Measurements from ENCODE around the gene SLC8B1.

Gene SLC8B1

DNA sequence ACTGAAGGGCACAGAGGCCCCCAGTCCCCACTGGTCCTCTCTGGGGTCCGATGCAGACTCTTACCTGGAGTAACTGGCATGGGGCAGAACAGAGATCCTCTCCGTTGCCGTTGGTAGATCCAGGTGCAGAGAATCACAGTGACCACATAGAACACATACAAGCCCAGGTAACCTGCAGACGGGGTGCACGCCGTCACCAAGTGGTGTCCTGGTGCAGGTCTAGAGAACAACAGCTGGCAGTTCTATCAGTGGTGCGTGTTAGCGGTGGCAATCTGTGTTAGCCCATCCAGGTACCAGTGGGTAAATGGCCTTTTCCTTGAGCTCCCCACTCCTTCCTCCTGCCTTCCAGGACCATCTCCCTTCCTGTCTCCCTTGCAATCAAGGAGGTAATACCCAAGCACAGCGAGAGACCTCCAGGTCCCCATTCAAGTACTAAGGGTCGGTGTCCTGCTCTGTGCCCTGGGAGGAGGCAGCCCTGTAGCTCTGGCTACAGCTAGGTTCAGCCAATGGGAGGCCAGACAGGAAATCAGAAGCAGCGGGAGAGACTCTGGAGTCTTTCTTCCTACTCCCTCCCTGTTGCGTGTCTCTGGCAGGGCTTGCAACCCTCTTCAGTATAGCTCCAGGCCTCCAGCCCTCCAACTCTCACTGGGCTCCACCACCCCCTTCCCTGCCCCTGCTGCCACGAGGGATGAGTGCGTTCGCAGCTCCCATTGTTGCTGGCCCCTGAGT is 15.8 kb downstream of the SLC8B1 start:
- no peak for DNase-seq

DNA sequence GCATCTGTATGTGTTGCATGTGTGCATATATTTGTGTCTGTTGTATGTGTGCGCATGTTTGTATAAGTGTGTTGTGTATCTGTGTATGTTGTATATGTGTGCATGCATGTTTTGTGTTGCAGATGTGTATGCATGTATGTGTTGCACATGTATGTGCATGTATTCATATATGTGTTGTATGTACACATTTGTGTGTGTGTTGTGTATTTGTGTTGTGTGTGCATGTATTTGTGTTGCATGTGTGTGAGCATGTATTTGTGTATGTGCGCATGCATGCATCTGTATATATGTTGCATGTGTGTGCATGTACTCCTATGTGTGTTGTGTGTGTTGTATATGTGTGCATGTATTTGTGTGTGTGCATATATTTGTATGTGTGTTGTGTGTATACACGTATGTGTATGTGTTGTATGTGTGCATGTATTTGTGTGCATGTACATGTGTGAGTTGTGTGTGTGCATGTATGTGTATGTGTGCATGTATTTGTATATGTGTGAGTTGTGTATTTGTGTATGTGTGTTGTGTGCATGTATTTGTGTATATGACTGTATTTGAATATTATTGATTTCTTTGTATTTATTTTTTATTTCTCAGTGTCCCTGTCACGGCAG is 16.8 kb downstream of the SLC8B1 start:
- no peak for DNase-seq

DNA sequence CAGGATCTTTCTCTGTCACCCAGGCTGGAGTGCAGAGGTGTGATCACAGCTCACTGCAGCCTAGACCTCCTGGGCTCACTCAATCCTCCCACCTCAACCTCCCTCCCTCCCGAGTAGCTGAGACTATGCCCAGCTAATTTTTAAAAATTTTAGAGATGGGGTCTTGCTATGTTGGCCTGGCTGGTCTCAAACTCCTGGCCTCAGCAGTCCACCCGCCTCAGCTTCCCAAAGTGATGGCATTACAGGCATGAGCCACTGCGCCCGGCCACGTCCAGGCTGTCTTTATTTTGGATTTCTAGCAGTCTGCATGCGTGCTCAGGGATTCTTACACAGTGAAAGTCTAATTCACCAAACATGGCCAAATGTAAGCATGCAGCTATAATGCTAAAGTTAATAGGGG is 17.8 kb downstream of the SLC8B1 start:
- DNase-seq: no peak

DNA sequence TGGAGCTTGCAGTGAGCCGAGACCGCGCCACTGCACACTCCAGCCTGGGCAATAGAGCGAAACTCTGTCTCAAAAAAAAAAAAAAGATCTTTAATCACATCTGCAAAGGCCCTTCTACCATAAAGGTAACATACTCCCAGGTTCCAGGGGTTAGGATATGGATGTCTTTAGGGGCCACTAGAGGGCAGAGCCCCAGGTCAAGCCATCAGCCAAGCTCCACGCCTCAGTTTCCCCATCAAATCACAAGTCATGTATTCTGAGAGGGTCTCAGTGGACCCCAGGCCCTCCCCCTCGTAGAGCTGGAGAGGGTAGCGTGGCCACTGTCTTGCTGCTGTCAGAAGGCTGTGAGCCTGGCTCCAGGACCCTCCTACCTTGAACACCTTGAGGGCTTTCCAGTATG is 18.8 kb downstream of the SLC8B1 start:
- no peak for DNase-seq

DNA sequence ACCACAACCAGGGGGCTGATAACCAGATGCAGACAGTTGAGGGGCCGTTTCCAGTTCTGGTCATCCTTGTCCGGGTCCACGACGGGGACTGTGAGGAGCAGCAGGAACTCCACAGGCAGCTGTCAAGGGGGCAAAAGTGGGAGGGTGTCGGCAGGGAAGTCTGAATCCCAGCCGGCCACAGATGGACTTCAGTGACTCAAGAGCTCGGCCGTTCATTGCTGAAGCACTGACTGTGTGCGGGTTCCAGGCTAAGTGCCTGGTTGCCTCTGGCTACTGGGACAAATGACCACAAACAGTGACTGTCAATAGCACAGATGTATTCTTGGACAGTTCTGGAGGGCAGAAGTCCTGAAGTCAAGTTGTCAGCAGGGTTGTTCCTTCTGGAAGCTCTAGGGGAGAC is 19.6 kb downstream of the SLC8B1 start:
- no peak for DNase-seq

DNA sequence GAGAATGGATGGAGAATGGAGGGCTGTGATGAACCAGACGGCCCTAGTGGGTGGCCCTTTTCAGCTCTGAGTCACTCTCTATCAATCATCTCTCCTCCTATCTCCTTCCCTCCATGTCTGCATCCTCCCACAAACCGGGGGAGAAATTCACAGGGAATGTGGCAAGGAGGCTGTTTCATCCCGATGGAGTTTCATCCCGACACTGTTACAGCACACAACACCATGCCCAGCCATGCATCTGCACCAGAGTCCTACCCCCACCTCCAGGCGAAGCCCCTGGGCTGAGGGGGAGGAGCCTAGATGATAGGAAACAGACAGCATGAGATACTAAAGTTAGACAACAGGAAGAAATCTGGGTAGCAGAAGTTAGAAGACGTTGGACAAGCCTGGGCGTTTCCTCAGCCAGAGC is 20.8 kb downstream of the SLC8B1 start:
- peak; percentile 85 for DNase-seq

DNA sequence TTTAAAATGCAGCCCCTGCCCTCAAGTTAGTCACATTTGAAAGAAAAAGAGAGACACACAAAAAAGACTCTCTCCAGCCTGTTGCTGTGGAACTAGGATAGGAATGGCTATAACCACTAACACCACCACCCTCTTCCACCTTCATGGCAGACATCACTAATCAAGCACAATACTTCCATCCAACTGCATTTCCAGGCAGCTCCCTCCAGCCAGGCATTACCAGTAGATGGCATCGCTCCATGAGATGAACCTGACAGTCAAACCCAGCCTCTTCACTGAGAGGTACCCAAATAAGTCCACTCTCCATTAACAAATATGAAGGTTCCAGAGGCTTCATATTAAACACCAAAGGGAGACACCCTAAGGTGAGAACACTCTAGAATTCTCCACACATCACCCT is 24.4 kb downstream of the SLC8B1 start:
- no peak for DNase-seq

DNA sequence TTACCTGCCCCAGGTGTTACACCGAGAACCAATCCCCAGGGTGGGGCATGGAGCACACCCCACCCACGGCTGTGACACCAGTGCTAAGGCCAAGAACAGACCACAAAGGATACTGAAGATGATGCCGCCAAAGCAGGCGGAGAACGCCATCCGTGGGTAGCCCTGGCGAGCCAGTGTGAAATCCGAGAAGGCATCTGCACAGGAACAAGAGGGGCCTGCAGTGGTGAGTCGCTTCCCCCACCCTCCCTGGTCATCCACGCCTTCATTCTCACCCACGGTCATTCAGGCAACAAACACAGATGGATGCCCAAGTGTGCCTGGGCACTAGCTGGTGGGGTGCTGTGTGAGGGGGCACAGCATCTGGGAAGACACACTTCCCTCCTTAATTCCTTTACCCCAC is 28.5 kb downstream of the SLC8B1 start:
- DNase-seq: no peak

DNA sequence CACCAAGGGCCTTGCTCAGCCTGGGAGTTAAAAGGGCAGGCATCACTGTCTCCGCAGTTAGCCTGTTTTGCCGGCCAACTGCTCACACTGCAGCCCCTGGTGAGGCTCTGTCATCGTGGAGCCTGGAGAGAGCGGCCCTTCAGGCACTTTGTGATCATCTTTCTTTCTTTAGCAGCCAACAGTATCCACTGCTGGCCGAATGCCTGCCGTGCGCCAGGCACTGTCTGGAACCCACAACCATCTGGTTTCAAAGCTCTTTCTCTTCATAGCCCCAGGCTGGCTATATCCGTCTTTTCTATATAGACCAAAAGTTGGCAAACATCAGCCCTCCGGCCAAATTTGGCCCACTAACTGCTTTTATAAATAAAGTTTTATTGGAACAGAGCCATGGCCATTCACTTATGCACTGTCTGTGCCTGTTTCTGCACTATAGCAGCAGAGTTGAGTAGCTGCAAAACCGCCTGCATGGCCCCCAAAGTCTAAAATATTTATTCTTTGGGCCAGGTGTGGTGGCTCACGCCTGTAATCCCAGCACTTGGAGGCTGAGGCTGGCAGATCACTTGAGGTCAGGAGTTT is 29.5 kb downstream of the SLC8B1 start:
- DNase-seq: no peak

DNA sequence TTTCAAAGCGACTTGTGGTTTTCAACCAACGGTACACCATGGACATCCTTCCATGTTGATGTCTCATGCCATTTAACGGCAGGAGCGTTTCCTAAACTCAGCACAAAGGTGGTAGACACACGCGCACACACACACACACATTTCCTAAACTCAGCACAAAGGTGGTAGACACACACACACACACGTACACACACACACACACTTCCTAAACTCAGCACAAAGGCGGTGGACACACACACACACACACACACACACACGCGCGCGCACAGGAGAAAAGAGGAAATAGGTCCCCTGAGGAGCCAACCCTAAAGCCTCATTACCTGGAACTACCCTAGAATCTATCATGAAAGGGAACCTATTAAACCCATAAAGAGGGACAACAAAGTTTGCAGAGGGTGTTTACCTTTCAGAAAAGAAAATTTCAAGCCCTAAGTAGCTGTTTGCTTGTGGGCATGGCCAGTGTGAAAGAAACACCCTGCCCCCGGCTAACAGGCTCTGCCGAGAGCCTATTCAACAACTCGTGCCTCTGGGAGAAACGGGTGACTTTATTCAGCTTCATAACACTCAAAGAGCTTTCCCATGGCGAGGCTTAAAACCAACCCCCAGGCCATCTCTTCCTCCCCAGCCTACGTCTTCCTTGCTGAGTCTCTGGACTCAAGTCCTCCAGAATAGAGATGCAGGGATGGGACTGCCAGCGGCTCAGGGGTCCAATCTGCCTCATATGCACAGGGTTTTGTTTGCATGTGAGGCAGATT is 31.8 kb downstream of the SLC8B1 start:
- DNase-seq: no peak

DNA sequence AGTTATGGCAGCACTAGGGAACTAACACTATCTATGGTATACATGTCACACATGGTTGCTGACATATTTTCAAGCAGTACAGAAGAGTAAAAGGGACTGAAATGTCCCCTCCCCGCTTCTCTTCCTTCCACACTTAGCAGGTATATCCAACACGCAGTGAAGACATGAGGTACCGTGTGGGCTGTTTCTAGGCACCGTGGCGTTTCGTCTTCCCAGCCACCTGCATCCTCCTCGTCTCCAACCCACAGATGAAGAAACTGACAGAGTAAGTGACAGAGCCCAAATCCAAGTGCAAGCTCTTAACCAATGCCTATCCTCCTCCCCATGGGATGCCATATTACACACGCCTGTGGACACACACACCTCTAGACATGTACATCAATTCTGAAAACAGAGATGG is 32.4 kb downstream of the SLC8B1 start:
- no peak for DNase-seq

DNA sequence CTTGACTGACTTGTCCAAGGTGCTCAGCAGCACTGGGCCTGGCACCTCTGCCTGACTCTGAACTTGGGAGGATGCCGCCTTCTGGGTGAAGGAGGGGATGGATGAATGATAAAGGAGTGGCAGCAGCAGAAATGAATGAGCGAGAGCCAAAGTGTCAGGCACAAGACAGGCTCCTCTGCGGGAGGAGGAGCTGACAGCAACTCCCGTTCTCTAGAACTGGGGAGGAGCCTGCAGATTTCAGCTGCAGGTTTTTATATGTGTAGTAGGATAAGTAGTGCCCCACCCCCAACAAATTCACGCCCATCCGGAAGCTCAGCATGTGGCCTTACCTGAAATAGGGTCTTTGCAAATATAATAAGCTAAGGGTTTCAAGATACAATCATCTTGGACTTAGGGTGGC is 33.1 kb downstream of the SLC8B1 start:
- no peak for DNase-seq

DNA sequence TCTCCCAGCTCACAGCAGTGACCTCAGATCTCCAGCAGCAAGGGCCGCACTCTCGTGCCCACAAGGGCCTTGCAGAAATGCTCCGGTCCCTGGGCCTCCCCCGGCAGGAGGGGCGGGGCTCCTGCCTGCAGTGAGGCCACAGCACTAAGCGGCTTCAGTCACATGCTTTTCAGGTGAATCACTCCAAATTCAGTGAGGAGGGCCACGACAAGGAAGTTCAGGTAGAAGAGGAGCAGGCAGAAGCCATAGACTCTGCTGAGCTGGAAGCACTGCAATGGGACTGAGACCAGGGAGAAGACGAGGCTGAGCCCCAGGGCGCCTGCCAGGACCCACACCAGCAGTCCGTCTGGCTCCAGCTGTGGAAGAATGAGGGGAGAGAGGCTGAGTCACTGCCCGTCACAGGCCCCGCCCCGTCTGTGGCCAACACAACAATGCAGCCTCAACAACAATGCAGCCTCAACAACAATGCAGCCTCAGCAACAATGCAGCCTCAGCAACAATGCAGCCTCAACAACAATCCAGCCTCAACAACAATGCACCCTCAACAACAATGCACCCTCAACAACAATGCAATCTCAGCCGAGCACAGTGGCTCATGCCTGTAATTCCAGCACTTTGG is 35.2 kb downstream of the SLC8B1 start:
- DNase-seq: peak; percentile 81

DNA sequence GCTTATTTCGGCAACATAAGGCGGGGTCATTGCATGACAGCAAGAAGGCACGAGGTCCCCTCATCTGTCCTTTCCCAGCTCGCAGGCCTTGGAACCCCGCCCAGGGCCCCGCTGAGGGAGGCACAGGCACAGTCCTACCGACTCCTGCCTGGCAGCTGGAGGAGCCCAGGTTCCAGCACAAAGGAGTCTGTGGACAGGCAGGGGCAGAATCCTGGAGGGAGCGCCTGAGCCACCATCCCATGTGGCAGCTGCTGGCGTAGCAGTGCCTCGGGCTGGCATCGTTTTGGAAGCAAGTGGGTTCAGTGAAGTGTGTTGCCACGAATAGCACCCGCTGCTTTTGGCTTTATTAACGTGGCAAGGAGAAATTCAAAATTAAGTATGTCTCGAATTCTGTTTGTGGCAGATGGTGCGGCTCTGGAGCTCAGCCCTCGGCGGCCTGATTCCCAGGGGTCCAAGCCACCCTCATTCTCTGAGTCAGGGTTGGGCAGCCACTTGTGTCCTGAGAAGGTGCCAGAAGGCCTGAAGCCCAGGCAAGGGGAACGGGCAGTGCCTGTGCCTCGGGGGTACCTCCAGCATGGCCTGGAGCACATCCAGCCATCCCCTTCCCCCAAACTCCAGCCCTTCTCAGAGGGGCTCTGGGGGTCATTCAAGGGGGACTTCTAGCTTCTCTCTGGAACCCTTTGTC is 35.9 kb downstream of the SLC8B1 start:
- DNase-seq: no peak

DNA sequence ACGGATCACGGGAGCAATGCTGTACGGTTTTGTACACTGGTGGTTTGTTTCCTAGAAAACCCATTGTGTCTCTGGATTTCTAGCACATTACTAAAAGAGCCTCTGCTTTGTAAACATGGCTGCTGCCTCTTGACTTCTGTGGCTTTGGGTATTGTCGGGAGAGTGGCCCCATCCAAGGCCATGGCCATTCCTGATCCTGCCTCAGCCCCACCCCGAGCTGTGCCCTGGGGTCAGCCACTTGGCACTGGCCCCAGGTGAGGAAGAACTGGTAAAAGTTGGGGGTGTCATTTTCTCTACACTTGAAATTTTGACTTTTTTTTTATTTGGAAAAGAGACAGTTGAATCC is 36.5 kb downstream of the SLC8B1 start:
- DNase-seq: no peak

DNA sequence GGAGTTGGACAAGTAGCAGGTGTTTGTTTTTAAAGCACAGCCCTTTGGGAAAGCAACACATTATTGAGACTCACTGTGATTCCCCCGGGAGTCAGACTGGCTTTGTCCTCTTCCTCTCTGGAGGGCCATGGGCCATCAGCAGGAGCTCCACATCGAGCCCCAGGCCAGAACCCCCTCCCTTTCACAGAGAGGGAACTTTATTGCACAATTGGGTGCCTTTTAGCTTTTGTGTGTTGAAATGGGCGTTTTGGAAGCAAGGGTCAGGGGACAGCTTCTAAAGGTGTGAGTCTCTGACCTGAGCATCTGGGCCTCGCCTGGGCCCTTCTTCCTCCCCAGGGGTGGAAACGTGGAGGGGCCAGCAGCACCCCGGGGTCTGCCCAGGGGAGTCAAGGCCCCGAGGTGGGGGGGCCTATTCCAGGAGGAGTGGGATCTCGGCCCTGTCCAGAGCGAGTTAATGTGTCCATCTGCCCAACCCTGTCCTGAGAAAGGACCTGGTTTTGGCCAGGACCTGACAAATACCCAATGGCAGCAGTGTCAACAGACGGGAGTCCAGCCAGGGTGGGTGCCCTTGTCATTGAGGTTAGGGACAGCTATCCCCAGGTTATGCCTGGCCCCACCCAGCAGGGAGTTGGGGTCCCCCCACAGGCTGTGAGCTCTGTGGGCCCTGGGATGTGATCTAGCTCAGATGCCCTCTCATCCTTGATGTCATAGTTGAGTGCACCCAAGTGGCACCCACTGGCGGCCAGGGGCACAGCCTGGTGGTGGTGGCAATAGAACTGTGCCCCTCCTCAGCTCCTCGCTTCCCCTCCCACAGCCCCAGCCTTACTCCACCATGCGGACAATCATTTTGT is 37.1 kb downstream of the SLC8B1 start:
- no peak for DNase-seq

DNA sequence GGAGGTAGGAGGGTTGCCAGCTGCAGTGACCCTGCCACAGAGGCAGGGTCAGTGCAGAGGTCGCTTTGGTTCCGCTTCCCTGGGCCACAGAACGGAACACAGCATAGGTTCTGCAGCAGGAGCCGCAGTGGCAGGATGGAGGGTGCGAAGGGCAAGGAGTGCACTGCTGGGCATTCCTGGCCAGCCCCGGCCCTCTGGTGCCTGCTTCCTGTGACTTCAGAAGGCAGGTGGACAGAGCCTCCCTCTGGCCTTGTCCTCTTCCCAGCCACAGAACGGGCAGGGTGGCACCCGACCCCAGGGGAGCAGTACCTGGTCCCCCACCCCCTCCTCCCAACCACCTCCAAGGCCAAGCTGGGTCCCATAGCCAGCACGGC is 37.7 kb downstream of the SLC8B1 start:
- DNase-seq: no peak

DNA sequence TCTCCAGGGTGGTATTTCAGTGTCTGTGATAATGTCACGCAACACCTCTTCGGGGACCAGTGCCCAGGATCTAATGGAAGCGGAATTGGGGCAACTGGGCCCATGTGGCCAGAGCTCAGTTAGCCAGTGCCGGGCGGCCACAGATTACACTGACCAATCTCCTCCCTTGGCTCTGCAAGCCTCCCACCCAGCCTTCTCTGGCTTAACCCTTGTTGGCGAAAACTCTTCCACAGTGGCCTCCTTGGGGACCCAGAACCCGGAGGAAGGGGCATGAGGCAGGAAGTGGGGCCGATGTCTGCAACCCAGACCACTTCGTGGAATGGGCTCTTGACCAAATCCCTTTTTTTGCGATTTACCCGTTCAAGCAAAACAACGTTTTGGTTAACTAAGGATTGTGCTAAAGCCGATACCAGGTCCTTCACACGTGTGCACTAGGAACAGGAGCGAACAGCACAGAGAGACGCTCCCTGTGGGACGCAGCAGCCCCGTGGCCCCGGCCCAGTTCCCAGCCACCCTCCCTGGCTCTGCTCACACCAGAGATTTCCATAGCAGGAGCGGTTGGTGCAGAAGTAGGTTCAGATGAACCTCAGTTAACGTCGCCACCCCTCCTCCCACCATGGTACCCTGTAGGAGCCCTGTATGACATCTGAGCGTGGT is 38.2 kb downstream of the SLC8B1 start:
- DNase-seq: no peak

DNA sequence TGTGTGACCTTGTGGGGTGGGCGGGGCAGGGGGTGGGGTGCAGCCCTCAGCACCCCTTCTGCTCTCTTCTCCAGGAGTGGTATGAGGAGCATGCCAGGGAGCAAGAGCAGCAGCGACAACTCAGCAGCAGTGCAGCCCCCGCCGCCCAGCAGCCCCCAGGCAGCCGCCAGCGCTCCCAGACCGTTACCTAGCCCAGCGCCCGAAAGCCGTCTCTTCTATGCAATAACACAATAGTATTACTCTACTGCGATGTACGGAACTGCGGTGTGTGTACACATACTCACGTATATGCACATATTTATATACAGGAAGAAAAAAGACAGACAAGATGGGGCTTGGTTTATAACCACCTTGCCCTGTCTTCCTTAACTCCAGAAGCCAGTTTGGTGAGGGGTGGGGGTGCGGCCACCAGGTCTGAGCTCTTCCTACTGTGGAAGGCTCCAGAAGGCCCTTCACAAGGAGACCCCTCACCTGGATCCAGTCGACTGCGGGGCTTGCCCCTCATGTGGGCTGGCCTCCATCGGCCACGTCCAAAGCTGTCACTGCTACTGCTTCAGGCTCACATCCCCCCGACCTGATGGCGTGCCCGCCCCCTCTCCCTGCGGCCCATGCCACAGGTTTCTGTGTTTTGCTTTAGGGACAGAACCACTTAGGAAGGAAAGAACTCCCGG is 38.9 kb downstream of the SLC8B1 start:
- DNase-seq: no peak

DNA sequence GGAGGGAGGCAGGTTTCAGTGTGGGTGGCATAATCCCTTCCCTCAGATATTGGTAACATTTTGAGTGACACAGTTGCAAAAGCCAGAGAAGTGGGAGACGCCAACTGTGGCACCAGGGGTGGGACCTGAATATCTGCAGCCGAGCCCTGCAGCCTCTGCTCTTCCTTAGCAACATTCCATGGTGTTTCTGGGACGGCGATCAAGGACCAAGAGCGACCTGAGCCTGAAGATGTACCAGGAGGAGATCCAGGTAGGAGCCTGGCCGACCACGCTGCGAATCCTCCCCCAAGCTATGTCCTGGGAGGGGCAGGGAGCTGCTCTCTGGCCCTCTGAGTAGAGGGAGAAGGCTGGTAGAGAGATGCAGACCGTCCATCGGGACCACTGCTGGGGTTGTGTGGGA is 41.8 kb downstream of the SLC8B1 start:
- no peak for DNase-seq

DNA sequence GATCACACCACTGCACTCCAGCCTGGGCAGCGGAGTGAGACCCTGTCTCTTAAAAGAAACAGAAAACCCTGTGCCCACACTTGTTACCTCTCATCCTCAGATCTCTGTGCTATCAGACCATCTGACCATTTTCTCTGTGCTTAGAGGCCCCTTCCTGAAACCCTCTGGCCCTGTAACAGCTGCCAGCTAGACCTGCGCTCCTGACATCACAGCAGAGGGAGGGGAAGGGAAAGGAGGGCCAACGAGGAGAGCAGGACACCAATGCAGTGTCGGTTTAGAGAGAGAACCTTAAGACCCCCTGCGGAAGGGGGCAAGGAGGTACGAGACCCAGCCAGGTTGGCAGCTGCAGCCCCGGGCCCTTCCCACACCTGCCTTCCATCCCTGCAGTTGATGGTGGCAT is 42.4 kb downstream of the SLC8B1 start:
- DNase-seq: no peak
